ENCODE measurements around the gene HUNK. TPM values are rescaled to one million over a fixed set of nuclear protein-coding genes. Genes with fewer than 3 reads are reported as not detected.
"Not testable (repeated sequence)": the region's sequence is repeated elsewhere in the genome, so short reads cannot be mapped to it uniquely, and the experiment has no call there.

Gene HUNK
- total RNA-seq, 1 donor from 2014 or later = not detected

DNA sequence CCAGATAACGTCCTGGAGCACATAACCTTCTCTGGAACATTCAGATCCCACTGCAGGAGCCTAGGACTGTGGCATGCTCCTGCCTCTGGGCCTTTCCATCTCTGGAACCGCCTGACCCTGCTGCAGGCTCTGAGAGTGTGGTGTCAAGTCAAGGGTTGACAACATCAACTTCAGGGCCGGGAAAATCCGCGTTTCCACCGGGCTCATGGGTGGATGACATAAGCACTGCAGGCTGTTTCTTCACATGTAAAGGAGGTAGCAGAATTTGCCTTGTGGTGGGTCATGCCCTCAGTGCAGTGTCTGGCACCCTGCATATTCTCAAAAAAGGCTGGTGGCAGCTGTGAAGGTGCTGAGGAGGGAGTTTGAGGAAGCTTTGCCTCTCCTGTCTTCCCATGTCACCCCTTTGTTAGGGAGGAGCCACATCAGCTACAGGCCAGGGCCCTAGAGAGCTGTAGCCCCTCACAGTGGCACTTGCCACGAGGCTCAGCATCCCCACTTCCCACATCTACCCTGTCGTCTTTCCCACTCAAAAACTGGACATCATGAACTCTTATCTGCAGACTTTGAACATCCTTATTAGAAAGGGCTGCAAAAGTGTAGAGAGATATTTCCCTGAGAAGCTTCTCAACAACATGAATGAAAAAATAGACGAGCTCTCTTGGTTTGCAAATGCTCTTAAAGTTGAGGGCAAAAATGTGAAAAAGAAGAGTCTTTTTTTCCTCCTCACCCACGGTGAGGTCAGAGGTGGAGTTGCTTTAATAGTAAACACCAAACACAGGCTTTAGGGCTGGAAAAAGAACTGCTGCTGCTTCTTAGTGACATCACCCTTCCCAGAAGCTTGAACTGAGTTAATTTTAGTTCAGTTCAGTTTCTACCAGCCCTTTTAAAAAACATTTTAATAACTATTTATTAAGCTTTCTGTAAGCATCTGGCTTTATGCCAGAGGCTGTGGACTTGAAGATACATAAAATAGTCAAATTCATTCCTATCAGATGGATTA, 121.3 kb downstream of the HUNK start:
- intact Hi-C loops (cut with micrococcal nuclease) = no loop called here

DNA sequence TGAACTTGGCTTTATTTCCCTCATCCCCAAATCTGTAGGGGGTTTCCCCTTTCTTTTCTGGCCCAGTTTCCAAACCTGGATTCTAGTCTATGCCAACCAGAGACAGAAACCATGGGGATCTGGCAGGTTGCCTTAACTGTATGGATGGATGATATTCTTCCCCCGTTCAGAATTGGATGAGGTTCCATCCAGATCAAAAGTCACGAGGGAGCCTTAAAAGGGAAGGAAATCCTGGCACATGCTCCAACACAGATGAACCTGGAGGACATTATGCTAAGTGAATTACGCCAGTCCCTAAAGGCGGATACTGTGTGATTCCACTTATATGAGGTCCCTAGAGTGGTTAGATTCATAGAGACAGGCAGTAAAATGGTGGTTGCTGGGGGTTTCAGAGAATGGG, 124.4 kb downstream of the HUNK start:
- intact Hi-C loops (cut with micrococcal nuclease) = no loop called here

DNA sequence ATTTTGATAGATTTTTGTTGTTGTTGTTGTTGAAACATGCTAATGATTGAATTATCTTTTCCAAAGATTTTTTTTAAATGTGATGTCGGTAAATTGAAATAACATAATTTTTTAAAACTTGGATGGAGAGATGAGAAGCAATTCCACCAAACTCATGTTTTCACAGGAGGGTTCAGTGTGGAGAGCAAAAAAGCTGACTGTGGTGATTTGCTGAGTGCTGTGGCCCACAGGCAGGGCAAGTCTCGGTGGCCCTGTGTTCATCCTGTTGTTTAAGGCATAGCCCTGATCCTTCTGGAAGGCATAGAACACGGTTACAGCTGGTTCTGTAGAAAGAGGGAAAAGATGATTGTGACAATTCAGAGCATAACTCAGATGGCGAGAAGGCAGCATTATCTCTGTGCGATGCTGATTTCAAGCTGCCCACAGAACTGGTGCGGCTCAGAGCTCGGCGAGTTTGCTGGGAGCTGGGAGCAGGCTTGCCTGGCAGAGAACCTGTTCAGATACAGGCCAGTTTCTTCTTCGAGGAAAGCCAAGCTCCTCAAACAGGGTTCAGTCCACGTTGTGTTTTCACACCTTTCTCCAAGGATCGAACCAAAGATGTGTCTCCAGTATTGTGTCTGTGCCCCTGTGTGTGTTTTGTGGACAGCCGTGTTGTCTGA, 127.1 kb downstream of the HUNK start:
- intact Hi-C loops (cut with micrococcal nuclease) = no loop called here

DNA sequence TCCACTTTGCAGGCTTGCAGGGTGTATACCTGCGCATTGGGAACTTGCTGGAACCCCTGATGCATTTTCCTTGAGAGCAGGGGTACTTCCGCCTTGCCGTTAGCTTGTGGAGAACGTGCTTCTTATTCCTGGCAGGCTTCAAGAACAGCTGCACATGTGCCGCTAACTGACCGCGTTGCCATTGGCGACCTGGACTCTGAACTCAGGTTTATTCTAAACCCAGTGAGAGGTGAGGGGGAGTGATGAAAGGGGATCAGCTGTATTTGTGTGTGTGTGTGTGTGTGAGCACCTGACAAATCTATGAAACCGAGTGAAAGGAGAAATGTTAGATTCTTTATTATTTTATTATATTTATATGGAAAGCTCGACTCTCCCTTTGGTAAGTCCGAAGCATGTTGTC, 128.6 kb downstream of the HUNK start:
- intact Hi-C loops (cut with micrococcal nuclease) = no loop called here

DNA sequence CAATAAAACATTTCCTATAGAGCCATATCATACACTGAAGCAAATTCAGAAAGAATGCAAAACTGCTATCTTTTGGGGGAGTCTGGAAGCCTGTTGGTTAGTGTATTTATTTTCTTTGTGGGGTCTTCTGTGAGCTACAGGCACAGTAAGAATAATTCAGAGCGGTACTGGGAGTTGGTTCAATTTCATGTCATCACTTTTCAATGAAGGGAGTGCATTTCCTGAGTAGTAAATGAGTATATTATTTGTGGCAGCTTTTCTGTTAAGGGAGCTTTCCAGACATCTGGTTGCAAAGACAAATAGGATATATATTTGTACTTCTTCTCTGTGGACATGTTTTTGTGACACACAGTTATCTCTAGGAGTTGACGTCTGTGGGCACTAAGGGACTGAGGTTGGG, 130.6 kb downstream of the HUNK start:
- intact Hi-C loops (cut with micrococcal nuclease) = no loop called here

DNA sequence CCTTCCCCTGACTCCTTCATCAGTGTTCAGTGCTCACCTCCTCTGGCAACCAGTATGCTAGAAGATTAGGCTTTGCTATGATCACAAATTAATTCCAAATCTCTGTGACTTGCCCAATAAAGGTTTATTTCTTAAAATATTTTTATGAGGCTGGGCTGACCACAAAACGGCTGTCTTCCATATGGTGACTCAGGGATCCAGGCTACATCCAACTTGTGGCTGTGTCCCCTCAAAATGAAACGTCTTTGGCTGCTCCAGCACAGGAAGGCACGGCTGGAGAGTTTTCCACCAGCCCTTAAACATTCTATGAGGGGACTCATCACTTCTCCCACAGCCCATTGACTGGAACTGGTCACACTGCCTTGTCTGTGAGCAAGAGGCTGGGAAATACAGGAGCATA, 131.5 kb downstream of the HUNK start:
- intact Hi-C loops (cut with micrococcal nuclease) = no loop called here

DNA sequence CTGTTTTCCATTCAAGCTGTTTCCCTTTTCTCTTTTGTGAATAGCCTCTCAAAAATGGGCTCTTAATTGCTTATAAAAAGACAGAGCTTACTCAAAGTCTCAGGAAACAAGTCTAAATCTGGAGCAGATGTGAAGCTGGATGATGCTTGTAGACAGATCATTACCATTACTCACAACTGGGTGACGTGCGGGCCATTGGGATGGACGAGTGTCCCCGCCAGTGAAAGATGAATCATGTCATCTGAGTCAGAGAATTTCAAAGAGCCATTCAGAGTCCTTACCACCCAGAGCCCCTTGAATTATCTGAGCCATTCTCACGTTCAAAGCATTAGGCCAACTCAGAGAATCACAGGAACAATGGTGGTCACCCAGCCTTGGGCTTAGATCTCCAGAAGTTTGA, 134.6 kb downstream of the HUNK start:
- intact Hi-C loops (cut with micrococcal nuclease) = no loop called here

DNA sequence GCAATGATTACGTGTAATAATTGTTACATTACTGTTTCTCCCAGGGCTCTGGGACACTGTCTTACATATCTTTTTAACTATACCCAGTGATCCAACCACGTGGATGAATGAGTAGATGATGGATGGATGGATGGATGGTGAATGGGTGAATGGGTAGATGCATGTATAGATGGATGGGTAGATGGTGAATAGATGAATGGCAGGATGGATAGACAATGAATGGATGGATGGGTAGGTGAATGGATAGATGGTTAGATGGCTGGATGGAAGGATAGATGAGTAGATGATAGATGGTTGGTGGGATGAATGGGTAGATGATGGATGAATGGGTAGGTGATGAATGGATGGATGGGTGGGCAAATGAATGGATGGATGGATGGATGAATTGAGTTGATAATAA, 135.9 kb downstream of the HUNK start:
- intact Hi-C loops (cut with micrococcal nuclease) = no loop called here

DNA sequence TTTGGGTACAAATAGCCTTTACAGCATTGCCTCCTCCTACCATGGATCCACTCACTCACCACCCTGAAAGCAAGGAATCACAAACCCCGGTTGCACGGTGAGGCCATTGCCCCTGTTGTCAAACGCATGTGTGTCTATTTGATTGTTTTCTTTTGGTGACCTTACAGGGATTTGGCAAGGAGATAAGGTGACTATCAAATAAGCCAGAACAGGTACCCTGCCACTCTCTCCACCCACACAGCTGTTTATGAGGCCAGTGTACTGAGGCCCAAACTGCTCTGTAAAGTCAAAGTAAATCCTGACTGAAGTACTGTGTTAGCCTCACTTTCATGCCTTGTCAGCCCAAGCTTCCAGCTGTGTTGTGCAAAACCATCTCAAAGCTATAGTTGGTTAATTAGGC, 136.4 kb downstream of the HUNK start:
- intact Hi-C loops (cut with micrococcal nuclease) = no loop called here

DNA sequence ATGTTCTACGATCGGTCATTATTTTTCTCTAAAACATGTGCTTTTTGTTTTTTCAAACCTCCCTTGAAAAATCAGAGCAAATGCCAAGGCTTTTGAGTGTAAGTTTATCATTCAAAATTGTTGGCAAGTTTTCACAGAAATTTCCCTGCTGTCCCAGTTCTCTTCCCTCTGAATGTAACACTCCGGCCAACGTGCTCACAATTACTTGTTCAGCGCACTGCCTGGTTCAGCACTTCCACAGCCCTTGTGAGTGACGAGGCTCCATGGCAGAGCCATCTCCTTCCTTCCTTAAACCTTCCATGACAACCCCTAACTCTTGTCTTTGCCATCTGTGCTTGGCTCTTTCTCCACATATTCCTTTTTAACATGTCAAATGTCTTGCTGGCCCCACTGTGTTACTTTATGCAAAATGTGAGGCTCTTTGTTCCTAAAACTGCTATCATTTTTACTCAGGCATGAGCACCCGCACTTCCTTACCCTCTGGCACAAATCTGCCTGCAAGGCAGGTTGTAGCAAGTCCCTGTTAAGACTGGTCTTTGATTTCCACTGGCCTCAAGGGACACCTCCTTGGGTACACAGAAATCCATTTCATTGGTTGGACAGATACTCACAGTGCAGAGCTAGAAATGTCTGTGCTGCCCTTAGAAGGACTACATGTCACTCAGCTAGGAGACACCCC, 142.8 kb downstream of the HUNK start:
- intact Hi-C loops (cut with micrococcal nuclease) = no loop called here

DNA sequence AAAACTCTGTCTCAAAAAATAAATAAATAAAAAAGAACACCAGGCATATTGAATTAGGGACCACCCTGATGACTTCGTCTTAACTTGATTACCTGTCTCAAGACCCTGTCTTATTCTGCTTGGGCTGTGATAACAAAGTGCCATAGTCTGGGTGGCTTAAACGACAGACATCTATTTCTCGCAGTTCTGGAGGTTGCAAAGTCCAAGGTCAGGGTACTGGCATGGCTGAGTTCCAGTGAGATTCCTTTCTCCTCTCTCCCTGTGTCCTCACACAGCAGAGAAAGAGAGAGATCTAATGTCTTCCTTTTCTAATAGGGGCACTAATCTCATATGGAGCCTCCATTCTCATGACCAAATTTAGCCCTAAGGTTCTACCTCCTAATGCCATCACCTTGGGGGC, 145.6 kb downstream of the HUNK start:
- intact Hi-C loops (cut with micrococcal nuclease) = no loop called here

DNA sequence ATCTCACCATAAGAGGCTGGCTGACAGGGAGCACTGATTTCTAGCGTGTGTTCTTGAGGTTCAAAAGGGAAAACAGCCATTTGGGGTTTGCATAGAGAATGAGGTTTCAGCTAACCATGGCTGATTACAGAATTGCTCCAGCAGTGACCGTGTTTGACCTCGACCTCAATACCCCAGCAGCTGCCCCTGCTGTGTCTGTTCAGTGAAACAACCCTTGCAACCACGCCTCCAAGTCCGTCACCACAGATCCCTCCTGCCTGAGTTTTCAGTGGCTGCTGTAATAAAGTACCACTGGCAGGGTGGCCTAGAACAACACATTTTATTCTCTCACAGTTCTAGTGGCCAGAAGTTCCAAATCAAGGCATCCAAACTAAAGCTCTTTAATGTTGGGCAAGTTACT, 147.7 kb downstream of the HUNK start:
- intact Hi-C loops (cut with micrococcal nuclease) = no loop called here

DNA sequence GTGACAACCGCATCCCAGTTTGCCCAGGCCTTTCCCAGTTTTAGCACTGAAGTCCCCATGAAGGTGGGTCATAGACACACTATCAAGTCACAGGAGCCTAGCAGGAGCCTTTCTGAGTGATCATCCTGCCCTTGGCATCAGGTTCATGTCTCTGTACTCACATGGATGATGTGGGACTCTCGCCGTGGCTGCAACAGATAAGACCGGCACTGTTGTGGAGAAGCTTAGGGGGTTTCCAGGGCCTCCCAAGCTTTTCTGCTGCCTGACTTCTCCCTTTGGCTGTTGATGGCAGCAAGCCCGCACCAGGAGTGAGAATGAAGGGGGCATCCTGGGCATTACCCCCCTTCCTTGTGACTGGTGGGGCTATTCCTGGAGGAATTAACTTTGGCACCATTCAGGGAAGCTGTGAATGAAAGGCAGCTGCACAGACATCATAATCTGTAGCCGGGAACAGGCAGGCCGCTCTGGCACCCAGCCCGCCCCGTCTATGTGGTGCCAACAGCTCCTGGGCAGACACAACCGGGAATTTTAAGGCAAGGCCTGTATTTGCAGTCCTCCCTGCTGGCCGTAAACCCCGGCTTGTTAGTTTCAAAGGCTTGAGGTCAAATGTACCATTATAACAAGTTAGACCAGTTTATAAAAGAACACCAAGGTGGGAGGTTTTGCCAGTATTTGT, 148.6 kb downstream of the HUNK start:
- intact Hi-C loops (cut with micrococcal nuclease) = no loop called here

DNA sequence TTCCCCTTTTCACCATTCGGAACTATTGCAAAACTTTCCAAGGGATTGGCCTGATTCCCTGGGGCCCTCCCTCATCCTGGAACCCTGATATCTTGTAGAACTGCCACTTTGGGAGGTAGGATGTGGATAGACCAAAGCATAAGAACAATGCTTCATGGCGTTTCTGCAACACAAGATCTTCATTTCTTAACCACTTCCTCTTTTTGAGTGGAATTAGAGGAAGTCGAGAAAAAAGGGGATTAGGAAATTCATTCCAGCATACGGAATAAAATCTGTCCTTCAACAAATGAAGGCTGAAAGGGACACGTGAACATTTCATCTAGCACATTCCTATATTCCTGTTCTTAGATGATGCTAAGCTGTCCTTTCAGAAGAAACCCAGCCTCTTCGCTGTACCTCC, 149.3 kb downstream of the HUNK start:
- intact Hi-C loops (cut with micrococcal nuclease) = no loop called here

DNA sequence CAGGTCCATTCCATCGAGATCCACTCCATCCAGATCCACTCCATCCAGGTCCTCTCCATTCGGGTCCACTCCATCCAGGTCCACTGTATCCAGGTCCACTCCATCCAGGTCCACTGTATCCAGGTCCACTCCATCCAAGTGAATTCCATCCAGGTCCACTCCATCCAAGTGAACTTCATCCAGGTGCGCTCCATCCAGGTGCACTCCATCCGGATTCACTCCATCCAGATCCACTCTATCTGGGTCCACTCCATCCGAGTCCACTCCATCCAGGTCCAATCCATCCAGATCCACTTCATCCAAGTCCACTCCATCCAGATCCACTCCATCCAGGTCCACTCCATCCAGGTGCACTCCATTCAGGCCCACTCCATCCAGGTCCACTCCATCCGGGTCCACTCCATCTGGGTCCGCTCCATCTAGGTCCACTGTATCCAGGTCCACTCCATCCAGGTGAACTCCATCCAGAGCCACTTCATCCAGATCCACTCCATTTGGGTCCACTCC, 157.4 kb downstream of the HUNK start:
- intact Hi-C loops (cut with micrococcal nuclease) = no loop called here

DNA sequence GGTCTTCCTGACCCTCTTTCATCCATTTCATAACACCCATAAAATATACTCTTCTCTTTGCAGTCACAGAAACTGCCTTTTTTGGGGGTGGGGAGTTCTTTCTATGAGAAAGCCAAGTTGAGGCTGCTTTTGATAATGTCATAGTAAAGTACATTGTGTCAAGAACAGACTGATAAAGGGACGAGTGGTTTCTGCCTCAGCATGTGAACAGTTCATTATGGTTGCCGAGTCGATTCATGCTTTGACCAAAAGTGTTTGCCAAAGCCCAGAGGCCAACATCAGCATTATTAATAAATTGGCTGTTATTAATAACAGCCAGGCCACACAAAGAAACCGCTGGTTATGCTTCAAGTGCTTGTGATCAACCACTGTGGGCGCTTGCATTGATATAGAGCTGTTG, 162.0 kb downstream of the HUNK start:
- intact Hi-C loops (cut with micrococcal nuclease) = no loop called here

DNA sequence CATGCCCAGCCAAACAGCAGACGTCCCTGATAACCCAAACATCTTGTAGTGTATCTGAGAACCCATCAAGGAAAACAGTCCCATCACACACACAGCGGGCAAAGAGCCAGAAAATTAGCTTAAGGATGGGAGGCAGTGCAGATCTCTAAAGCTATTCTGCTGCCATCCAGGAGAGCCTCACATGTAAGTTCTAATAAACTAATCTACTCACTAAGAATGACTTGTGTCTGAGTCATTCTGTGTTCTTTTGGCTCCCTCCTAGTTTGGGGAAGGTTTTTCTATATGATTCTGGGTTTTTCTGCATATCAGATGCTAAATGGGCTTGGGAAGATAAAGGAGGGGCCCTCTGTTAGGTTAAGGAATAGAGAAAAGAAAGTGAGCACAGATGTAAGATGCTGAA, 162.8 kb downstream of the HUNK start:
- intact Hi-C loops (cut with micrococcal nuclease) = no loop called here

DNA sequence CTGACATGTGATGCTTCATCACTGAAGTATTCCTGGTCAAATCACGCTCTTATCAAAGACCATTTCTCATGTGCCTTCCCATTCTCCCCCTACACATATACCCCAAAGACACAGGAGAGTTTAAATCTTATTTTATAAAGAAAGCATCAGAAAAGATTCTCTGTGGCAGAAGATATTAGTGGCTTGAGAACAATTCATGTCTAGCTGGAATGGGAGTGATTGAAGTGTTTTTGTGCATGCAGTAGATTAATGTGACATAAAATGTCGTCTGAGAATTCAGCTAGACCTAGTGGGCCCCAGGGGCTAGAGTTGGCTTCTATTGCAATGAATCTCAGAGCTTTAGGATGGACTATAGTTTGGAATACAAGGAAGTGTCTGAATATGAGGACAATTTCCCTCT, 163.9 kb downstream of the HUNK start:
- intact Hi-C loops (cut with micrococcal nuclease) = no loop called here

DNA sequence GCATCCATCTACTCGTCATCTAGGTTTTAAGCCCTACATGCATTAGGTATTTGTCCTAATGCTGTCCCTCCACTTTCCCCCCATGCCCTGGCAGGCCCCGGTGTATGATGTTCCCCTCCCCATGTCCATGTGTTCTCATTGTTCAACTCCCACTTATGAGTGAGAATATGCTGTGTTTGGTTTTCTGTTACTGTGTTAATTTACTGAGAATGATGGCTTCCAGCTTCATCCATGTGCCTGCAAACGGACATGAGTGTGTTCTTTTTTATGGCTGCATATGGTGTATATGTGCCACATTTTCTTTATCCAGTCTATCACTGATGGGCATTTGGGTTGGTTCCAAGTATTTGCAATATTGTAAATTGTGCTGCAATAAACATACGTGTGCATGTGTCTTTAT, 165.9 kb downstream of the HUNK start:
- intact Hi-C loops (cut with micrococcal nuclease) = not testable (repeated sequence)

DNA sequence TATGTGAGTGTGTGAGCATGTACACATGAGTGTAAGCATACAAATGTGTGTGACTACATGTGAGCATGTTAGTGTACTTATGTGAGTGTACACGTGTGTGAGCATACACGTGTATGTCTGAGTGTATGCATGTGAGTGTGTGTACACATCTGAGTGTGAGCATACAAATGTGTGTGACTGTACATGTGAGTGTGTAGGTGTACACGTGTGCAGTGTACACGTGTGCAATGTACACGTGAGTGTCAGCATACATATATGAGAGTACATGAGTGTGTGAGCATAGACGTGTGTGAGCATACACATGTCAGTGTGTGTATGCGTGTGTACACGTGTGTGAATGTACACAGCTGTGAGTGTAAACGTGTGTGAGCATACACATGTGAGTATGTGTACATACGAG, 170.6 kb downstream of the HUNK start:
- intact Hi-C loops (cut with micrococcal nuclease) = no loop called here
